ENCODE data around the gene DLG2. TPM values are rescaled to one million over a fixed set of nuclear protein-coding genes. Genes with fewer than 3 reads are reported as not detected.

Gene DLG2
- polyA plus RNA-seq, 3 donors = 0.24 to 0.39 TPM; not detected in 1

DNA sequence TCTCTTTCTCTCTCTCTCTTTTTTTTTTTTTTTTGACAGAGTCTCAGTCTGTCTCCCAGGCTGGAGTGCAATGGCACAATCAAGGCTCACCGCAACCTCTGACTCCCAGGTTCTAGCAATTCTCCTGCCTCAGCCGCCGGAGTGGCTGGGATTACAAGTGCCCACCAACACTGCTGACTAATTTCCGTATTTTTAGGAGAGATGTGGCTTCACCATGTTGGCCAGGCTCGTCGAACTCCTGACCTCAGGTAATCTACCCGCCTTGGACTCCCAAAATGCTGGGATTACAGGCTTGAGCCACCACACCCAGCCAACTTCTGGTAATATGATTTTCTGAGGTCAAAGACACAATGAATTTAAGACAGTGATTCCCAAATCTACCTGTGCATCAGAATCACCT lies 1681.2 kb downstream of the DLG2 start:
- H3K27ac Mint-ChIP-seq = no peak overlapping the region
- 84% methylated on average over 7 of the region's 7 CpGs for WGBS (ENCODE audit: insufficient coverage)

DNA sequence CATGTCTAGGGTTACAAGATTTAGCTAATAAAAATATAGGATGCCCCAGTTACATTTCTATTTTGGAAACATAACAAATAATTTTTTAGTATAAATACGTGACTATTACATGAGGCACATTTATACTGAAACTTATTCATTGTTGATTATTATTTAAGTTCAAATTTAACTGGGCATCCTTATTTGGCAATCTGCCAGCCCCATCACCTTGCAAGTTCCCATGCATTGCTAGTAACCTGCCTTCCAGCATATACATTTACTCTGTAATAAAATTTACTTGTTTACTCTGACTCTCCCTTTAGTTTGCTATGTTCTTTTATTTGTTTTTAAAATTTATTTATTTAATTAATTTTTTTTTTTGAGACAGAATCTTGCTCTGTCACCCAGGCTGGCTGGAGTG lies 1686.1 kb downstream of the DLG2 start:
- H3K36me3 ChIP-seq (replicated peaks in 1 of 2; ENCODE audit: control insufficient read depth in 1 of 2, insufficient read depth in 2 of 2, low read length in 2 of 2) = no peaks in the 10 kb centered on the region
- no peaks in the 10 kb centered on the region for H3K9me3 ChIP-seq (replicated peaks in 1 of 2; ENCODE audit: control insufficient read depth in 1 of 2, insufficient read depth in 1 of 2, low read length in 2 of 2)
- no peaks in the 10 kb centered on the region for H4K20me1 ChIP-seq (ENCODE audit: insufficient read depth, low read length)
- TF ChIP-seq, protein P1, sequence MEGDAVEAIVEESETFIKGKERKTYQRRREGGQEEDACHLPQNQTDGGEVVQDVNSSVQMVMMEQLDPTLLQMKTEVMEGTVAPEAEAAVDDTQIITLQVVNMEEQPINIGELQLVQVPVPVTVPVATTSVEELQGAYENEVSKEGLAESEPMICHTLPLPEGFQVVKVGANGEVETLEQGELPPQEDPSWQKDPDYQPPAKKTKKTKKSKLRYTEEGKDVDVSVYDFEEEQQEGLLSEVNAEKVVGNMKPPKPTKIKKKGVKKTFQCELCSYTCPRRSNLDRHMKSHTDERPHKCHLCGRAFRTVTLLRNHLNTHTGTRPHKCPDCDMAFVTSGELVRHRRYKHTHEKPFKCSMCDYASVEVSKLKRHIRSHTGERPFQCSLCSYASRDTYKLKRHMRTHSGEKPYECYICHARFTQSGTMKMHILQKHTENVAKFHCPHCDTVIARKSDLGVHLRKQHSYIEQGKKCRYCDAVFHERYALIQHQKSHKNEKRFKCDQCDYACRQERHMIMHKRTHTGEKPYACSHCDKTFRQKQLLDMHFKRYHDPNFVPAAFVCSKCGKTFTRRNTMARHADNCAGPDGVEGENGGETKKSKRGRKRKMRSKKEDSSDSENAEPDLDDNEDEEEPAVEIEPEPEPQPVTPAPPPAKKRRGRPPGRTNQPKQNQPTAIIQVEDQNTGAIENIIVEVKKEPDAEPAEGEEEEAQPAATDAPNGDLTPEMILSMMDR (IDR thresholded peaks at IDR 0.05) = no peak
- Mint-ChIP-seq H3K9me3 (peaks cover 0 to 3% (median 1%) of the 10 kb centered on the region in 7 donors), H3K27ac (no peak overlapping the region), H3K4me1 (no peaks in the 10 kb centered on the region), H3K27me3 (ENCODE audit: low read depth in 3 of 3) (no peaks in the 10 kb centered on the region), H3K36me3 (no peaks in the 10 kb centered on the region), H3K4me3 (no peak overlapping the region)
- H2AFZ ChIP-seq (ENCODE audit: insufficient read depth, low read depth, low read length, poor library complexity, severe bottlenecking) = no peak overlapping the region
- no peak overlapping the region for H3K9ac ChIP-seq (ENCODE audit: insufficient read depth, low read length, poor library complexity, severe bottlenecking)
- no peaks in the 10 kb centered on the region for H3K79me2 ChIP-seq (ENCODE audit: insufficient read depth, low read length)
- no peak overlapping the region for H3K27ac ChIP-seq (ENCODE audit: low read depth in 1 of 2, low read length in 2 of 2)
- no peak overlapping the region for H3K4me3 ChIP-seq (replicated peaks in 1 of 3; ENCODE audit: low read depth in 2 of 3, low read length in 3 of 3)
- no peak overlapping the region for H3K4me2 ChIP-seq (replicated peaks; ENCODE audit: extremely low read depth, low read length, poor library complexity, severe bottlenecking)
- WGBS (ENCODE audit: insufficient coverage) = no CpG with 5 or more reads among the region's 1 CpG
- H3K4me1 ChIP-seq (ENCODE audit: control insufficient read depth in 1 of 2, insufficient read depth in 2 of 2, low read length in 2 of 2) = no peaks in the 10 kb centered on the region
- no peak for DNase-seq
- H3K27me3 ChIP-seq (ENCODE audit: control insufficient read depth in 2 of 2, insufficient read depth in 2 of 2, low read length in 2 of 2) = no peaks in the 10 kb centered on the region
- intact Hi-C loops (cut with micrococcal nuclease) = no loop called here

More for the DNA sequence above, 1681.2 kb downstream of the DLG2 start:
- Histone ChIP-seq H3K4me3 (replicated peaks in 1 of 3; ENCODE audit: low read depth in 2 of 3, low read length in 3 of 3) (no peak overlapping the region), H3K27me3 (ENCODE audit: control insufficient read depth in 2 of 2, insufficient read depth in 2 of 2, low read length in 2 of 2) (no peaks in the 10 kb centered on the region), H2AFZ (ENCODE audit: insufficient read depth, low read depth, low read length, poor library complexity, severe bottlenecking) (no peak overlapping the region), H3K4me1 (ENCODE audit: control insufficient read depth in 1 of 2, insufficient read depth in 2 of 2, low read length in 2 of 2) (no peaks in the 10 kb centered on the region), H3K27ac (ENCODE audit: low read depth in 1 of 2, low read length in 2 of 2) (no peak overlapping the region), H3K9ac (ENCODE audit: insufficient read depth, low read length, poor library complexity, severe bottlenecking) (no peak overlapping the region), H4K20me1 (ENCODE audit: insufficient read depth, low read length) (no peaks in the 10 kb centered on the region), H3K9me3 (replicated peaks in 1 of 2; ENCODE audit: control insufficient read depth in 1 of 2, insufficient read depth in 1 of 2, low read length in 2 of 2) (no peaks in the 10 kb centered on the region), H3K79me2 (ENCODE audit: insufficient read depth, low read length) (no peaks in the 10 kb centered on the region), H3K4me2 (replicated peaks; ENCODE audit: extremely low read depth, low read length, poor library complexity, severe bottlenecking) (no peak overlapping the region), H3K36me3 (replicated peaks in 1 of 2; ENCODE audit: control insufficient read depth in 1 of 2, insufficient read depth in 2 of 2, low read length in 2 of 2) (no peaks in the 10 kb centered on the region)
- H3K27me3 Mint-ChIP-seq (ENCODE audit: low read depth in 3 of 3) = no peaks in the 10 kb centered on the region
- H3K36me3 Mint-ChIP-seq = no peaks in the 10 kb centered on the region
- TF ChIP-seq, protein P1 (IDR thresholded peaks at IDR 0.05) = no peak
- intact Hi-C loops (cut with micrococcal nuclease) = no loop called here
- no peak for DNase-seq
- H3K9me3 Mint-ChIP-seq = peaks cover 0 to 4% (median 0%) of the 10 kb centered on the region in 7 donors
- no peak overlapping the region for H3K4me3 Mint-ChIP-seq
- H3K4me1 Mint-ChIP-seq = no peaks in the 10 kb centered on the region

Measured in CD14-positive monocyte (primary cell).